Karpas-422 (cell line): ENCODE measurements around the gene PRKAG2. TPM values are rescaled to one million over a fixed set of nuclear protein-coding genes. Genes with fewer than 3 reads are reported as not detected.

ENCODE experiments used
- DNase-seq: peaks from one replicate; pipeline ENCODE4 v3.0.0-alpha.2; 2015
- H2AFZ ChIP-seq: fragments of 200-600 bp; sonication (generic); 2 replicates; pipeline ENCODE4 v1.6.1; 2014; ENCODE audit warnings: antibody characterized with exemption, low read length, mixed read lengths
- H3K27ac ChIP-seq: fragments of 200-600 bp; sonication (generic); 2 replicates; pipeline ENCODE4 v1.5.1; 2014; ENCODE audit warnings: mild to moderate bottlenecking, low read length, moderate library complexity
- H3K27me3 ChIP-seq: fragments of 200-600 bp; sonication (generic); 2 replicates; pipeline ENCODE4 v1.6.1; 2014; ENCODE audit warnings: low read length, mixed read lengths
- H3K36me3 ChIP-seq: fragments of 200-600 bp; sonication (generic); 2 replicates; pipeline ENCODE4 v1.6.1; 2014; ENCODE audit warnings: low read length, mixed read lengths; ENCODE audit not compliant: insufficient read depth
- H3K4me1 ChIP-seq: fragments of 200-600 bp; sonication (generic); 2 replicates; pipeline ENCODE4 v1.6.1; 2014; ENCODE audit warnings: mild to moderate bottlenecking, low read length, mixed read lengths
- H3K4me2 ChIP-seq: fragments of 200-600 bp; sonication (generic); 2 replicates; pipeline ENCODE4 v1.6.1; 2014; ENCODE audit warnings: low read length, low read depth, mild to moderate bottlenecking; ENCODE audit not compliant: poor library complexity, severe bottlenecking
- H3K4me3 ChIP-seq: fragments of 200-600 bp; sonication (generic); 2 replicates; pipeline ENCODE4 v1.5.1; 2014; ENCODE audit warnings: mild to moderate bottlenecking, antibody characterized with exemption, low read length, mixed read lengths
- H3K79me2 ChIP-seq: fragments of 200-600 bp; sonication (generic); 2 replicates; pipeline ENCODE4 v1.6.1; 2014; ENCODE audit warnings: mild to moderate bottlenecking, low read length, mixed read lengths
- H3K9ac ChIP-seq: fragments of 200-600 bp; sonication (generic); 2 replicates; pipeline ENCODE4 v1.6.0; 2014; ENCODE audit warnings: low read length
- H3K9me2 ChIP-seq: fragments of 200-600 bp; sonication (generic), shearing (Covaris generic); replicated peaks from 2 replicates; pipeline ENCODE4 v1.6.0; 2014; ENCODE audit warnings: mild to moderate bottlenecking, low read length, moderate library complexity; ENCODE audit not compliant: insufficient read depth
- H3K9me3 ChIP-seq: fragments of 300-700, 200-600 bp; sonication (generic); 2 replicates; pipeline ENCODE4 v1.6.1; 2014; ENCODE audit warnings: low read length, mixed read lengths
- H4K20me1 ChIP-seq: fragments of 200-600 bp; sonication (generic); 2 replicates; pipeline ENCODE4 v1.6.1; 2014; ENCODE audit warnings: mild to moderate bottlenecking, antibody characterized with exemption, low read length, low read depth; ENCODE audit not compliant: insufficient read depth
- total RNA-seq: library from RNA; depleted of rRNA; stranded (reverse); fragments of >200 nt; shearing (Covaris generic); gene quantifications from 2 replicates; pipeline ENCODE4 v1.2.3, GENCODE V29; 2014; ENCODE audit warnings: low replicate concordance

The PRKAG2 gene
- total RNA-seq, 1 experiment from 2014 or later: 6.3 TPM

DNA sequence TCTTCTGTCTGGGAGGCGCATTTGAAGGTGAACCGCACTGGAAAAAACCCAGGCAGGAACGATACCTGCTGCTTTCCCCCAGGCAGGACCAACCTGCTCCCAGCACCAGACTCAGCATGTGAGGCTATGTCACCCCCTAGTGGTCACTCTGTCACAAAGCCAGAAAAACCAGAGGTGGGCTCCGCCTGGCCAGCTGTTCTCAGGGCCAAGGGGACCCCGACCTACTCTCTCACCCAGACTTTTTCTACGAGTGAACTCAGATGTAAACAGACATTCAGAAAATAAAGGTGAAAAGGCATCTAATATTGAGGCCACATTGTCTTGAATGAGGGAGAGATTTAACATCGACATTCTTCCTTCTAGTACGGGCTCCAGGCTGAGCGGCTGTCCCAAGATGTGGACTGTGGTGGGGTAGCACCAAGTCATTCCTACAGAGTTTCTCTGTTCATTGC lies 117.3 kb downstream of the PRKAG2 start:
- no peak overlapping the region for H2AFZ ChIP-seq
- no peak overlapping the region for H3K27ac ChIP-seq
- H3K4me1 ChIP-seq: peaks cover 17% of the 10 kb centered on the region
- no peaks in the 10 kb centered on the region for H4K20me1 ChIP-seq
- peak; percentile 87 for DNase-seq
- H3K9me2 ChIP-seq: no peaks in the 10 kb centered on the region
- H3K27me3 ChIP-seq: no peaks in the 10 kb centered on the region; the same call in 1 of the 2 replicates
- H3K4me2 ChIP-seq: no peak overlapping the region
- H3K79me2 ChIP-seq: no peaks in the 10 kb centered on the region
- no peaks in the 10 kb centered on the region for H3K36me3 ChIP-seq
- H3K9ac ChIP-seq: no peak overlapping the region
- no peaks in the 10 kb centered on the region for H3K9me3 ChIP-seq
- H3K4me3 ChIP-seq: no peak overlapping the region

GRCh38 chr7:151758622-151759540 lies 118.0 kb downstream of the PRKAG2 start:
- no peaks in the 10 kb centered on the region for H3K36me3 ChIP-seq
- no peak overlapping the region for H2AFZ ChIP-seq
- H3K27me3 ChIP-seq: no peaks in the 10 kb centered on the region
- H3K4me2 ChIP-seq: no peak overlapping the region
- H3K9me3 ChIP-seq: no peaks in the 10 kb centered on the region
- no peak overlapping the region for H3K27ac ChIP-seq
- peak; percentile 45 for DNase-seq
- no peaks in the 10 kb centered on the region for H3K9me2 ChIP-seq
- H3K4me3 ChIP-seq: no peak overlapping the region
- H3K4me1 ChIP-seq: peaks cover 23% of the 10 kb centered on the region
- H3K79me2 ChIP-seq: no peaks in the 10 kb centered on the region
- no peaks in the 10 kb centered on the region for H4K20me1 ChIP-seq
- no peak overlapping the region for H3K9ac ChIP-seq

DNA sequence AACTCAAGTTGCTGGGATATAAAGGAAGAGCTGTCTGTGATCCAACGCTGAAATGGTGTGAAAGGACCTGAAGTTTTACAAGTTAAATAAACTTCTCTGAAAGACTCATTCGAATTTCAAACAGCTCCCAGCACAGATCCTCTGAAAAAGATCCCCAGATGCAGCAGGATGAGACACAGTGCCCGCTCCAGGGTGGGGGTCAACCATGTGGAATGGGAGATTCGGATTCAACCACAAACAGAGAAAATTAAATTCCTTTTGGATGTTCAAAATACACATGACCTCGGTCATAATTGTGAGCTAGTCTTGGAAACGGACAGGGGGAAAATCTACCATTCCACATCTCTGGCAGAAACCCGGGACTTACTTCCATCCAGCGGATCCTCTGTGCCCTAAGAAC lies 119.6 kb downstream of the PRKAG2 start:
- no peak overlapping the region for H3K4me2 ChIP-seq
- no peak overlapping the region for H2AFZ ChIP-seq
- H4K20me1 ChIP-seq: no peaks in the 10 kb centered on the region
- no peaks in the 10 kb centered on the region for H3K9me3 ChIP-seq
- H3K27ac ChIP-seq: no peak overlapping the region
- H3K9me2 ChIP-seq: no peaks in the 10 kb centered on the region
- no peaks in the 10 kb centered on the region for H3K27me3 ChIP-seq
- H3K36me3 ChIP-seq: no peaks in the 10 kb centered on the region
- no peak overlapping the region for H3K4me3 ChIP-seq
- peaks cover 29% of the 10 kb centered on the region for H3K4me1 ChIP-seq
- no peak for DNase-seq
- H3K79me2 ChIP-seq: no peaks in the 10 kb centered on the region
- H3K9ac ChIP-seq: no peak overlapping the region

DNA sequence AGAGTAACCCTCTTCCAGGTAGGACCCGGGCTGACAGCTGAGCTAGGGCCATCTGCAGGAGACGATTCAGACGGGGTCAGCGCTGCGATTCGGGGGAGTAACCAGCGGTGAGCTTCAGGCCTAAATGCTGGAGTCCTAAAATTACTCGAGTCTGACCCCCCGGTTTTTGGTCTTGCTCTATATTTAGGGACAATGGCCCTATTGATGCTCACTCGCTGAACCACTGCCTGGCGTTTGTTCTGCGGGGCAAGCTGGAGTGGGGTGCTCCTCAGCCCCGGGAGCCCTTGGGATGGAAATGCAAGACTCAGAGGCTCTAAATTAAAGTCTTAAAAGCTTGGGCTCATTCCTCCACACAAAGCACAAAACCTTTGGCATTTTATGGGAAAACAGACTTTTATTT lies 120.0 kb downstream of the PRKAG2 start:
- Histone ChIP-seq H3K9me2 (no peaks in the 10 kb centered on the region), H4K20me1 (no peaks in the 10 kb centered on the region), H3K27me3 (no peaks in the 10 kb centered on the region), H3K4me3 (no peak overlapping the region), H2AFZ (no peak overlapping the region), H3K36me3 (no peaks in the 10 kb centered on the region), H3K4me2 (no peak overlapping the region), H3K79me2 (no peaks in the 10 kb centered on the region), H3K4me1 (peaks cover 29% of the 10 kb centered on the region), H3K9ac (no peak overlapping the region), H3K27ac (no peak overlapping the region), H3K9me3 (no peaks in the 10 kb centered on the region)
- no peak for DNase-seq

DNA sequence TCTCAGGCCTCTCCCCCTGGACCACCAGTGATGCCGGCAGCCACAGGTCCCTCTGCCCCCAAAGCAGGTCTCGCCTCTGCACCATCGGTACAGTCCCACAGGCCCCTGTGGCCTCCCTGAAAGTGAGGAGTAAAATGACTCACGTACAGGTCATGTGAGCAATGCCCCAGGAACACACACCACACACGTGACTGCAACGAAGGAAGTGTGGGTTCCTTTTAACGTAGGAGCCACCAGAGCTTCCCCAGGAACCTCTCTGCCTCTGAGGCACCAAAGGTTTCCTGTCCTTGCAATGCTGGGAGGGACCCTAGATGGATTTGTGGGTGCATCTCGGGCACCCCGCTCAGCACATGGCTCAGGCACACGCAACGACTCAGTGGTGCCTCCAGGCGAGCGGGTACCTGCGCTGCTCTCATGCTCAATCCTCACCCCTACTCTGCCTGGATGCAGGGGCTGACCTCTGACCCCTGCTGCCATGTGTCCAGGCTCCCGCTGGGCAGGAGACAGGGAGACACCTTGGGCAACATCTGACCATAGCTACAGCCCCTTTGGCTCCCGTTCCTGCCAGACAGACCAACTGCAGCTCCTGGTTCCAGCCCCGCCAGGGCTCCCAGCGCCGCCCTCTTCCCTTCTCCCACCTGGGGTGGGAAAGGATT lies 120.7 kb downstream of the PRKAG2 start:
- no peak overlapping the region for H2AFZ ChIP-seq
- no peaks in the 10 kb centered on the region for H3K79me2 ChIP-seq
- H3K4me3 ChIP-seq: no peak overlapping the region
- no peaks in the 10 kb centered on the region for H4K20me1 ChIP-seq
- no peaks in the 10 kb centered on the region for H3K27me3 ChIP-seq
- H3K4me2 ChIP-seq: no peak overlapping the region
- peaks cover 29% of the 10 kb centered on the region for H3K4me1 ChIP-seq
- no peaks in the 10 kb centered on the region for H3K9me2 ChIP-seq
- no peaks in the 10 kb centered on the region for H3K9me3 ChIP-seq
- H3K27ac ChIP-seq: no peak overlapping the region
- DNase-seq: no peak
- no peak overlapping the region for H3K9ac ChIP-seq
- no peaks in the 10 kb centered on the region for H3K36me3 ChIP-seq

GRCh38 chr7:151755131-151755801 lies 121.6 kb downstream of the PRKAG2 start:
- no peak overlapping the region for H3K4me2 ChIP-seq
- no peak overlapping the region for H3K27ac ChIP-seq
- DNase-seq: no peak

DNA sequence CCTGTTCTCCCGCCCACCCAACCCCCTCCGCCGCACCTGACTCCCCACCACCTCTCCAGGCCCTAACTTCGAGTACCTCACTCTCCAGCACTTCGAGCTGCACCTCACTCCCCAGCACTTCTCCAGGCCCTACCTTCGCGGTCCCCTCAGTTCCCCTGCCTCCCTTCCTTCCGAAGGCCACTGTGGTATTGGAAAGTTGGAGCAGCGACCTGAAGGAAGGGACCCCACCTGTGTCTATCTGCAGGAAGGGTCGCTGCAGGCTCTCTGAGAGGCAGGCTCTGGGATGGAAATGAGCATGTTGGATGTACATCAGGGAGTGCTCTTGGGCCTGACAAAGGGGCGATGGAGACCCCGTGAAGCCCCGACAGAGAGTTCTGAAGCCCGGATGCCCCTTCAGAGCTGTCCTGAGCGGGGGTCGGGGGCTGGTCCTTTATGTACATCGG lies 122.2 kb downstream of the PRKAG2 start:
- no peak overlapping the region for H3K4me2 ChIP-seq
- no peaks in the 10 kb centered on the region for H4K20me1 ChIP-seq
- no peak overlapping the region for H3K9ac ChIP-seq

More at GRCh38 chr7:151755131-151755801, 121.6 kb downstream of the PRKAG2 start:
- Histone ChIP-seq H4K20me1 (no peaks in the 10 kb centered on the region), H3K4me3 (no peak overlapping the region), H3K9me3 (no peaks in the 10 kb centered on the region), H3K79me2 (no peaks in the 10 kb centered on the region), H3K36me3 (no peaks in the 10 kb centered on the region), H3K9me2 (no peaks in the 10 kb centered on the region), H3K27me3 (no peaks in the 10 kb centered on the region), H3K4me1 (peaks cover 29% of the 10 kb centered on the region), H2AFZ (no peak overlapping the region), H3K9ac (no peak overlapping the region)

DNA sequence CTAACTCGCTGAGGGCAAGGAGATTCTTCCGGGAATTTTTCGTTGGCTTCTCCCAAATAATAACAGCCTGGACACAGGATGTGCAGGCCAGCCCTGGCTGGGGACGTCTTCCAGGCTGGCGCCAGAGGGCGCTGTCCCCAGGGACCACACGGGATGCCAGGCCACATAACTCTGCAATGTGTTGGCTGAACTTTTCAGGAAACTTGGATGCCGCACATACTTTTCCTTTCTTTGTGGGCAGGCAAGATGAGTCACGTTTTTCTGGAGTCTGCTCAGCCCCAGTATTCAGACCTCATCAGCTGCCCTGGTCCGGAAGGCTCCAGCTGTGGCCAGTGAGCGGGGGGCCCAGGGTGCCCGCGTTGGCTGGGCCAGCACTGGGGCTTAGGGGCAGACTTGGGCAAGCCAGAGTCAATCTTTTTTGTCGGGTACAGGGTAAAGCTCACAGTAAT lies 122.7 kb downstream of the PRKAG2 start:
- peaks cover 26% of the 10 kb centered on the region for H3K4me1 ChIP-seq
- peak; percentile 83 for DNase-seq
- no peaks in the 10 kb centered on the region for H3K9me3 ChIP-seq
- H2AFZ ChIP-seq: no peak overlapping the region
- H3K27me3 ChIP-seq: no peaks in the 10 kb centered on the region
- no peaks in the 10 kb centered on the region for H3K9me2 ChIP-seq
- no peak overlapping the region for H3K4me3 ChIP-seq
- no peaks in the 10 kb centered on the region for H4K20me1 ChIP-seq
- H3K36me3 ChIP-seq: no peaks in the 10 kb centered on the region
- H3K27ac ChIP-seq: peak overlapping the region; percentile 55; the same call in 1 of the 2 replicates
- H3K9ac ChIP-seq: no peak overlapping the region
- peak overlapping the region; percentile 24 for H3K4me2 ChIP-seq
- H3K79me2 ChIP-seq: no peaks in the 10 kb centered on the region

More for the DNA sequence above, 122.2 kb downstream of the PRKAG2 start:
- no peak for DNase-seq
- Histone ChIP-seq H3K4me1 (peaks cover 29% of the 10 kb centered on the region), H3K36me3 (no peaks in the 10 kb centered on the region), H3K27me3 (no peaks in the 10 kb centered on the region), H3K9me2 (no peaks in the 10 kb centered on the region), H3K79me2 (no peaks in the 10 kb centered on the region), H3K4me3 (no peak overlapping the region), H3K9me3 (no peaks in the 10 kb centered on the region), H3K27ac (no peak overlapping the region), H2AFZ (no peak overlapping the region)
